Measurements from ENCODE around the gene VPS54.
A peak's percentile ranks its signal among the peaks of the same experiment; 100 is the strongest.

VPS54 gene

GRCh38 chr2:63882395-63883105, 136.7 kb downstream of the VPS54 start:
- peaks cover 72% of the 10 kb centered on the region for H3K36me3 Mint-ChIP-seq (ENCODE audit: low read depth)
- no peak overlapping the region for H3K4me3 Mint-ChIP-seq
- peak overlapping the region; percentile 86 for H3K27ac Mint-ChIP-seq

GRCh38 chr2:63881205-63881604, 138.0 kb downstream of the VPS54 start:
- no peak for DNase-seq
- H3K9me3 Mint-ChIP-seq: no peaks in the 10 kb centered on the region
- peaks cover 69% of the 10 kb centered on the region for H3K36me3 Mint-ChIP-seq (ENCODE audit: low read depth)
- peak overlapping the region; percentile 55 for H3K27ac Mint-ChIP-seq
- peaks cover 44% of the 10 kb centered on the region for H3K4me1 Mint-ChIP-seq (ENCODE audit: low read depth)
- no peaks in the 10 kb centered on the region for H3K27me3 Mint-ChIP-seq
- no peak overlapping the region for H3K4me3 Mint-ChIP-seq

More at GRCh38 chr2:63882395-63883105, 136.7 kb downstream of the VPS54 start:
- DNase-seq: no peak
- peaks cover 36% of the 10 kb centered on the region for H3K4me1 Mint-ChIP-seq (ENCODE audit: low read depth)
- H3K27me3 Mint-ChIP-seq: no peaks in the 10 kb centered on the region
- no peaks in the 10 kb centered on the region for H3K9me3 Mint-ChIP-seq

GRCh38 chr2:63880625-63881024, 138.6 kb downstream of the VPS54 start:
- H3K36me3 Mint-ChIP-seq (ENCODE audit: low read depth): peaks cover 71% of the 10 kb centered on the region
- H3K27ac Mint-ChIP-seq: peak overlapping the region; percentile 55
- no peak overlapping the region for H3K4me3 Mint-ChIP-seq
- no peak for DNase-seq
- no peaks in the 10 kb centered on the region for H3K9me3 Mint-ChIP-seq
- peaks cover 50% of the 10 kb centered on the region for H3K4me1 Mint-ChIP-seq (ENCODE audit: low read depth)
- H3K27me3 Mint-ChIP-seq: no peaks in the 10 kb centered on the region

GRCh38 chr2:63879876-63880433, 139.3 kb downstream of the VPS54 start:
- DNase-seq: no peak
- Mint-ChIP-seq H3K27me3 (no peaks in the 10 kb centered on the region), H3K27ac (peak overlapping the region; percentile 55), H3K4me3 (no peak overlapping the region), H3K36me3 (ENCODE audit: low read depth) (peaks cover 71% of the 10 kb centered on the region), H3K4me1 (ENCODE audit: low read depth) (peaks cover 56% of the 10 kb centered on the region), H3K9me3 (no peaks in the 10 kb centered on the region)

GRCh38 chr2:63878486-63878885, 140.7 kb downstream of the VPS54 start:
- Mint-ChIP-seq H3K27me3 (no peaks in the 10 kb centered on the region), H3K27ac (no peak overlapping the region), H3K36me3 (ENCODE audit: low read depth) (peaks cover 72% of the 10 kb centered on the region), H3K4me1 (ENCODE audit: low read depth) (peaks cover 68% of the 10 kb centered on the region), H3K9me3 (peaks cover 3% of the 10 kb centered on the region), H3K4me3 (no peak overlapping the region)
- no peak for DNase-seq

GRCh38 chr2:63876311-63876710, 142.9 kb downstream of the VPS54 start:
- H3K27ac Mint-ChIP-seq: peak overlapping the region; percentile 15
- peaks cover 59% of the 10 kb centered on the region for H3K4me1 Mint-ChIP-seq (ENCODE audit: low read depth)
- no peak overlapping the region for H3K4me3 Mint-ChIP-seq
- no peak for DNase-seq
- peaks cover 6% of the 10 kb centered on the region for H3K9me3 Mint-ChIP-seq
- peaks cover 73% of the 10 kb centered on the region for H3K36me3 Mint-ChIP-seq (ENCODE audit: low read depth)
- no peaks in the 10 kb centered on the region for H3K27me3 Mint-ChIP-seq

- H3K9me3 Mint-ChIP-seq: peaks cover 6% of the 10 kb centered on the region
- no peak for DNase-seq
- peaks cover 71% of the 10 kb centered on the region for H3K36me3 Mint-ChIP-seq (ENCODE audit: low read depth)
- no peaks in the 10 kb centered on the region for H3K27me3 Mint-ChIP-seq
- no peak overlapping the region for H3K4me3 Mint-ChIP-seq
- H3K27ac Mint-ChIP-seq: peak overlapping the region; percentile 65
- H3K4me1 Mint-ChIP-seq (ENCODE audit: low read depth): peaks cover 53% of the 10 kb centered on the region
Measured at GRCh38 chr2:63875559-63876245, 143.5 kb downstream of the VPS54 start.

- Mint-ChIP-seq H3K27ac (peak overlapping the region; percentile 27), H3K4me3 (no peak overlapping the region), H3K4me1 (ENCODE audit: low read depth) (peaks cover 47% of the 10 kb centered on the region), H3K9me3 (peaks cover 6% of the 10 kb centered on the region), H3K27me3 (no peaks in the 10 kb centered on the region), H3K36me3 (ENCODE audit: low read depth) (peaks cover 72% of the 10 kb centered on the region)
- no peak for DNase-seq
Measured at GRCh38 chr2:63875131-63875527, 144.1 kb downstream of the VPS54 start.

- peaks cover 6% of the 10 kb centered on the region for H3K9me3 Mint-ChIP-seq
- no peak overlapping the region for H3K27ac Mint-ChIP-seq
- no peak overlapping the region for H3K4me3 Mint-ChIP-seq
- peaks cover 73% of the 10 kb centered on the region for H3K36me3 Mint-ChIP-seq (ENCODE audit: low read depth)
- peaks cover 47% of the 10 kb centered on the region for H3K4me1 Mint-ChIP-seq (ENCODE audit: low read depth)
- DNase-seq: no peak
- no peaks in the 10 kb centered on the region for H3K27me3 Mint-ChIP-seq
Measured at GRCh38 chr2:63874204-63875130, 144.8 kb downstream of the VPS54 start.

GRCh38 chr2:63872571-63873328, 146.5 kb downstream of the VPS54 start:
- Mint-ChIP-seq H3K27me3 (no peaks in the 10 kb centered on the region), H3K36me3 (ENCODE audit: low read depth) (peaks cover 73% of the 10 kb centered on the region), H3K4me3 (no peak overlapping the region), H3K27ac (no peak overlapping the region), H3K9me3 (peaks cover 6% of the 10 kb centered on the region), H3K4me1 (ENCODE audit: low read depth) (peaks cover 43% of the 10 kb centered on the region)
- no peak for DNase-seq

GRCh38 chr2:63871864-63872263, 147.4 kb downstream of the VPS54 start:
- no peak for DNase-seq
- Mint-ChIP-seq H3K36me3 (ENCODE audit: low read depth) (peaks cover 66% of the 10 kb centered on the region), H3K4me1 (ENCODE audit: low read depth) (peaks cover 39% of the 10 kb centered on the region), H3K27ac (no peak overlapping the region), H3K27me3 (no peaks in the 10 kb centered on the region), H3K9me3 (peaks cover 6% of the 10 kb centered on the region), H3K4me3 (no peak overlapping the region)

- no peak overlapping the region for H3K27ac Mint-ChIP-seq
- peaks cover 68% of the 10 kb centered on the region for H3K36me3 Mint-ChIP-seq (ENCODE audit: low read depth)
- H3K9me3 Mint-ChIP-seq: peaks cover 6% of the 10 kb centered on the region
- no peaks in the 10 kb centered on the region for H3K27me3 Mint-ChIP-seq
- peaks cover 41% of the 10 kb centered on the region for H3K4me1 Mint-ChIP-seq (ENCODE audit: low read depth)
- H3K4me3 Mint-ChIP-seq: no peak overlapping the region
- no peak for DNase-seq
Measured at GRCh38 chr2:63870679-63871078, 148.5 kb downstream of the VPS54 start.

- H3K9me3 Mint-ChIP-seq: no peaks in the 10 kb centered on the region
- no peak overlapping the region for H3K4me3 Mint-ChIP-seq
- H3K27ac Mint-ChIP-seq: no peak overlapping the region
- peaks cover 53% of the 10 kb centered on the region for H3K4me1 Mint-ChIP-seq (ENCODE audit: low read depth)
- peaks cover 66% of the 10 kb centered on the region for H3K36me3 Mint-ChIP-seq (ENCODE audit: low read depth)
- H3K27me3 Mint-ChIP-seq: no peaks in the 10 kb centered on the region
- DNase-seq: no peak
Measured at GRCh38 chr2:63866009-63866709, 153.1 kb downstream of the VPS54 start.
